Neural cell (in vitro differentiated cells): ENCODE measurements around the gene TSPAN4. TPM values are rescaled to one million over a fixed set of nuclear protein-coding genes. Genes with fewer than 3 reads are reported as not detected.

ENCODE experiments used
- H2AFZ ChIP-seq: fragments of 200-600, 300-800 bp; sonication (generic), shearing (Covaris generic); 2 replicates; pipeline ENCODE4 v1.6.0; 2014; ENCODE audit warnings: low read depth, mild to moderate bottlenecking, antibody characterized with exemption, low read length, moderate library complexity
- H3F3A ChIP-seq: fragments of 200-600 bp; shearing (Covaris generic); 2 replicates; pipeline ENCODE4 v1.6.1; 2016; ENCODE audit warnings: mild to moderate bottlenecking, moderate library complexity, mixed read lengths, antibody characterized with exemption, low read length; ENCODE audit not compliant: insufficient read depth, poor library complexity, severe bottlenecking
- H3K27ac ChIP-seq: fragments of 200-600, 300-800 bp; sonication (generic), shearing (Covaris generic); 2 replicates; pipeline ENCODE4 v1.5.1; 2014; ENCODE audit warnings: mild to moderate bottlenecking, low read length, moderate library complexity
- H3K27me3 ChIP-seq: fragments of 300-800, 200-600 bp; sonication (generic), shearing (Covaris generic); 2 replicates; pipeline ENCODE4 v1.6.0; 2014; ENCODE audit warnings: mild to moderate bottlenecking, low read depth, low read length, moderate library complexity; ENCODE audit not compliant: insufficient read depth
- H3K36me3 ChIP-seq: fragments of 300-800, 200-600 bp; sonication (generic), shearing (Covaris generic); 2 replicates; pipeline ENCODE4 v1.5.1; 2014; ENCODE audit warnings: mild to moderate bottlenecking, antibody characterized with exemption, low read length, moderate library complexity; ENCODE audit not compliant: insufficient read depth
- H3K4me2 ChIP-seq: fragments of 300-800, 200-600 bp; sonication (generic), shearing (Covaris generic); 2 replicates; pipeline ENCODE4 v1.6.0; 2014; ENCODE audit warnings: mild to moderate bottlenecking, low read length
- H3K4me3 ChIP-seq: fragments of 300-800, 200-600 bp; sonication (generic), shearing (Covaris generic); 2 replicates; pipeline ENCODE4 v1.5.1; 2014; ENCODE audit warnings: mild to moderate bottlenecking, low read length, moderate library complexity
- H3K79me2 ChIP-seq: fragments of 200-600 bp; shearing (Covaris generic); replicated peaks from 2 replicates; pipeline ENCODE4 v1.6.0; 2014; ENCODE audit warnings: mild to moderate bottlenecking, low read length, moderate library complexity; ENCODE audit not compliant: insufficient read depth
- H3K9ac ChIP-seq: fragments of 300-800, 200-600 bp; sonication (generic), shearing (Covaris generic); 2 replicates; pipeline ENCODE4 v1.6.1; 2016; ENCODE audit warnings: mild to moderate bottlenecking, low read length, mixed read lengths
- H3K9me2 ChIP-seq: fragments of 200-600 bp; shearing (Covaris generic); 2 replicates; pipeline ENCODE4 v1.6.1; 2016; ENCODE audit warnings: mild to moderate bottlenecking, low read length, mixed read lengths; ENCODE audit not compliant: insufficient read depth
- H3K9me3 ChIP-seq: fragments of 200-600, 300-800 bp; sonication (generic), shearing (Covaris generic); 2 replicates; pipeline ENCODE4 v1.6.1; 2016; ENCODE audit warnings: mild to moderate bottlenecking, mixed run types, low read length, moderate library complexity, mixed read lengths
- H4K20me1 ChIP-seq: fragments of 200-600 bp; shearing (Covaris generic); 2 replicates; pipeline ENCODE4 v1.6.1; 2016; ENCODE audit warnings: mild to moderate bottlenecking, mixed run types; ENCODE audit not compliant: insufficient read depth
- CTCF ChIP-seq: fragments of 450-650 bp; IDR thresholded peaks from 2 replicates; pipeline ENCODE4 v1.5.1; 2014; ENCODE audit warnings: antibody characterized with exemption, mild to moderate bottlenecking, moderate library complexity; ENCODE audit not compliant: poor library complexity, severe bottlenecking
- EP300 ChIP-seq: fragments of 450-650 bp; conservative IDR thresholded peaks from 2 replicates; pipeline ENCODE4 v1.6.1; 2014; ENCODE audit warnings: antibody characterized with exemption, mild to moderate bottlenecking, moderate library complexity; ENCODE audit not compliant: poor library complexity, severe bottlenecking
- EZH2 ChIP-seq: fragments of 200-600, 300-800 bp; shearing (Covaris generic), sonication (generic); IDR thresholded peaks from 2 replicates; pipeline ENCODE4 v1.6.1; 2014; ENCODE audit warnings: antibody characterized with exemption, low read length, borderline replicate concordance, mild to moderate bottlenecking; ENCODE audit not compliant: insufficient read depth, poor library complexity, severe bottlenecking
- MXI1 ChIP-seq: fragments of 450-650 bp; conservative IDR thresholded peaks from 2 replicates; pipeline ENCODE4 v1.6.1; 2014; ENCODE audit warnings: antibody characterized with exemption, mild to moderate bottlenecking; ENCODE audit not compliant: poor library complexity, severe bottlenecking
- POLR2AphosphoS5 ChIP-seq: IDR thresholded peaks from 2 replicates; pipeline ENCODE4 v1.6.1; 2012
- RAD21 ChIP-seq: fragments of 450-650 bp; conservative IDR thresholded peaks from 2 replicates; pipeline ENCODE4 v1.6.1; 2014; ENCODE audit warnings: antibody characterized with exemption, mild to moderate bottlenecking, moderate library complexity
- SMC3 ChIP-seq: fragments of 450-650 bp; conservative IDR thresholded peaks from 2 replicates; pipeline ENCODE4 v1.6.1; 2014; ENCODE audit warnings: antibody characterized with exemption, mild to moderate bottlenecking, moderate library complexity; ENCODE audit not compliant: poor library complexity
- TAF1 ChIP-seq: IDR thresholded peaks from 2 replicates; pipeline ENCODE4 v1.6.1; 2012; ENCODE audit warnings: low read depth
- polyA plus RNA-seq: library from polyadenylated mRNA; depleted of rRNA; stranded (reverse); fragments of >200 nt; gene quantifications from 2 replicates; pipeline ENCODE4 v1.2.3, GENCODE V29; 2014
- TF ChIP-seq, protein P1 (sequence below): IDR thresholded peaks from 2 replicates; pipeline ENCODE4 v1.6.1; 2012; ENCODE audit warnings: borderline replicate concordance

Gene TSPAN4
- polyA plus RNA-seq, 1 donor from 2014 or later, result 68.1 TPM

DNA sequence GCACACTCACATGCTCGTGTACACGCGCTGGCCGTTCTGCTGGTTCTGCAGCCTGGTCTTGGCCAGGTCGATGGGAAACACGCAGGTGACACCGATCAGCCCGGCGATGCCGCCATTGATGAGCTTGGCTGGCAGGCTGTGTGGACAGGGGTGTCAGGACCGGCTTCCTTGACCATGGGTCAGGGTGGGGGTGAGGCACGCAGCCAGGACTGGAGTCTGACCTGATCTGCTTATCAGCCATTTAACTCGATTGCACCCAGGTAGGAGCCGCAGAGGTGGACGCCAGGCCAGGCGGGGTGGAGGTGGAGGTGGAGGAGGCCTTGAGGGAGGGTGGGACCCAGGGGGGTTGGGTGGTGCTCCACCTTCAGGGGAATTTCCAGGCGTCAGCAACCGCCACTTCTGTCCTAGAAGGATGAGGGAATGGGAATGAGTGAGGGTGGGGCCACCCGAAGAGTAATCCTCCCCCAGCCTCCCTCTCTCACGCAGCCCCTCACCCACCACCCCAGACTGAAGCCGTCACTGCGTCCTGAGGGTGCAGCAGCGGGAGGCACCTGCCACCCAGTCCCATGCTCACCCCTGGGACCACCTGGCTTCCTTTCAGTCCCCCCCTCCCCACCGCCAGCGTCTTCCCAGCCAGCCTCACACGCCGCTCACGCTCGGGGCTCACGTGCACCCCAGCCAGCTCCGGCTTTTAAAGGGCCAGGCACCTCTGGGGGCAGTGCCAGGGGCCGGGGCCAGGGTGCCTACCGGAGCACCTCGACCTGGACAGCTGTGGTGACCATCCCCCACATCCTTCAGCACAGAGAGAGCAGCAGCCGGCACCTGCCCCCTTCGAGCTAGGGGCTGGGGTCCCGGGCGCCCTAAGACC lies 47.7 kb upstream of the TSPAN4 start:
- Histone ChIP-seq H3K27ac (no peak overlapping the region), H3K36me3 (no peaks in the 10 kb centered on the region), H4K20me1 (no peaks in the 10 kb centered on the region), H2AFZ (no peak overlapping the region), H3K9me2 (no peaks in the 10 kb centered on the region), H3K4me3 (peak overlapping the region; percentile 100), H3K9me3 (no peaks in the 10 kb centered on the region), H3K4me2 (no peak overlapping the region), H3K79me2 (peaks cover 13% of the 10 kb centered on the region), H3K27me3 (no peaks in the 10 kb centered on the region), H3F3A (no peaks in the 10 kb centered on the region), H3K9ac (peak overlapping the region; percentile 99)
- no peak for TF ChIP-seq RAD21

DNA sequence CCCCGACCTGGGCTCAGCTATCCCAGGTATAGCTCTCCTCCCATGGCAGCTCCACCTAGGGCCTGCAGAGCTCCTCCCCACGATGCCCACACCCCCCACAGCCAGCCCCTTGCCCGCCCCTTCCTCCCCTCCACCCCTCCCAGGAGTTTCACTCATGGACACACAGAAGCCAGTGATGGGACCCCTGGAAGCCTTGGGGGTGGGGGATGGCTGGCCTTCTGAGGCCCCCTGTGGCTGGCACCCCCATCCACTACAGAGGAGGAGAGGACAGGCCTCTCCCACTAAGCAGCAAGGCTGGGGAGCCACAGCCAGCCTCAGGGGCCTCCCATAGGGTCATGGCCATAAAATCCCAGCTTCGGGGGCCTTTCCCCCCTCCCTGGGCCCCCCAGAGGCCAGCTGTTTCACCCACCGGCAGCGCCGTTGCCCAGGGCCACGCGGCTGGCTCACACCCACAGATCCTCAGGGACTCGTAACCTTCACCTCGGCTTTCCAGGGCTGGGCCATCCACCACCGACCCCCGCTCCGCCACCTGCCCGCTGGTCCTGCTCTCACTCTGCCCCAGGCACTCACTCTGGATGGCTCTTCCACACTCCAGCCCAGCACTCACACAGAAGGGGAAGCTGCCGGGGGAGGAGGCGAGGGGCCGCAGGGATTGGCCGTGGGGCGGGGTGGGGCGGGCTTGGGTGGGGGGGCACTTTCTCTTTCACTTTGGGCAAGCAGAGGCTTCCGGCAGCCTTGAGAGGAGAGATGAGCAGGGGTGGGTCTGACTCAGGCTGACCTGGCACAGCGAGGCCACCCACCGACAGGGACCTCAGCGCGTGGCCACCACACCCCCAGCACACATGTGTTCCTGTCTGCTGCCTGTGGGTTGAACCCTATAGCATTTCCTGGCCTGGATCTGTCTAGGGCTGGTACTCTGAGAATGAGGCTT lies 46.8 kb upstream of the TSPAN4 start:
- Histone ChIP-seq H3K27ac (peak overlapping the region; percentile 99), H3K4me2 (peak overlapping the region; percentile 63), H3K4me3 (peak overlapping the region; percentile 100), H3K9me2 (no peaks in the 10 kb centered on the region), H3F3A (no peaks in the 10 kb centered on the region), H3K9ac (peak overlapping the region; percentile 99), H3K27me3 (no peaks in the 10 kb centered on the region), H3K9me3 (no peaks in the 10 kb centered on the region), H3K79me2 (peaks cover 13% of the 10 kb centered on the region), H2AFZ (no peak overlapping the region), H3K36me3 (no peaks in the 10 kb centered on the region), H4K20me1 (no peaks in the 10 kb centered on the region)
- TF ChIP-seq EP300 (no peak), TAF1 (no peak), SMC3 (no peak), EZH2 (no peak), POLR2AphosphoS5 (no peak), CTCF (no peak), MXI1 (no peak), RAD21 (no peak)
- TF ChIP-seq, protein P1, sequence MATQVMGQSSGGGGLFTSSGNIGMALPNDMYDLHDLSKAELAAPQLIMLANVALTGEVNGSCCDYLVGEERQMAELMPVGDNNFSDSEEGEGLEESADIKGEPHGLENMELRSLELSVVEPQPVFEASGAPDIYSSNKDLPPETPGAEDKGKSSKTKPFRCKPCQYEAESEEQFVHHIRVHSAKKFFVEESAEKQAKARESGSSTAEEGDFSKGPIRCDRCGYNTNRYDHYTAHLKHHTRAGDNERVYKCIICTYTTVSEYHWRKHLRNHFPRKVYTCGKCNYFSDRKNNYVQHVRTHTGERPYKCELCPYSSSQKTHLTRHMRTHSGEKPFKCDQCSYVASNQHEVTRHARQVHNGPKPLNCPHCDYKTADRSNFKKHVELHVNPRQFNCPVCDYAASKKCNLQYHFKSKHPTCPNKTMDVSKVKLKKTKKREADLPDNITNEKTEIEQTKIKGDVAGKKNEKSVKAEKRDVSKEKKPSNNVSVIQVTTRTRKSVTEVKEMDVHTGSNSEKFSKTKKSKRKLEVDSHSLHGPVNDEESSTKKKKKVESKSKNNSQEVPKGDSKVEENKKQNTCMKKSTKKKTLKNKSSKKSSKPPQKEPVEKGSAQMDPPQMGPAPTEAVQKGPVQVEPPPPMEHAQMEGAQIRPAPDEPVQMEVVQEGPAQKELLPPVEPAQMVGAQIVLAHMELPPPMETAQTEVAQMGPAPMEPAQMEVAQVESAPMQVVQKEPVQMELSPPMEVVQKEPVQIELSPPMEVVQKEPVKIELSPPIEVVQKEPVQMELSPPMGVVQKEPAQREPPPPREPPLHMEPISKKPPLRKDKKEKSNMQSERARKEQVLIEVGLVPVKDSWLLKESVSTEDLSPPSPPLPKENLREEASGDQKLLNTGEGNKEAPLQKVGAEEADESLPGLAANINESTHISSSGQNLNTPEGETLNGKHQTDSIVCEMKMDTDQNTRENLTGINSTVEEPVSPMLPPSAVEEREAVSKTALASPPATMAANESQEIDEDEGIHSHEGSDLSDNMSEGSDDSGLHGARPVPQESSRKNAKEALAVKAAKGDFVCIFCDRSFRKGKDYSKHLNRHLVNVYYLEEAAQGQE, result no peak
